NCI-H146 treated with DMSO at 0.1 percent for 48 hours (cell line): ENCODE data around the gene PPP1R15B.
"Not testable (repeated sequence)": the region's sequence is repeated elsewhere in the genome, so short reads cannot be mapped to it uniquely, and the experiment has no call there.

Experiments used
- DNase-seq: peaks from one replicate; lab custom pipeline; 2025; ENCODE audit not compliant: unreplicated experiment; lab: John Stamatoyannopoulos, UW

Gene PPP1R15B

DNA sequence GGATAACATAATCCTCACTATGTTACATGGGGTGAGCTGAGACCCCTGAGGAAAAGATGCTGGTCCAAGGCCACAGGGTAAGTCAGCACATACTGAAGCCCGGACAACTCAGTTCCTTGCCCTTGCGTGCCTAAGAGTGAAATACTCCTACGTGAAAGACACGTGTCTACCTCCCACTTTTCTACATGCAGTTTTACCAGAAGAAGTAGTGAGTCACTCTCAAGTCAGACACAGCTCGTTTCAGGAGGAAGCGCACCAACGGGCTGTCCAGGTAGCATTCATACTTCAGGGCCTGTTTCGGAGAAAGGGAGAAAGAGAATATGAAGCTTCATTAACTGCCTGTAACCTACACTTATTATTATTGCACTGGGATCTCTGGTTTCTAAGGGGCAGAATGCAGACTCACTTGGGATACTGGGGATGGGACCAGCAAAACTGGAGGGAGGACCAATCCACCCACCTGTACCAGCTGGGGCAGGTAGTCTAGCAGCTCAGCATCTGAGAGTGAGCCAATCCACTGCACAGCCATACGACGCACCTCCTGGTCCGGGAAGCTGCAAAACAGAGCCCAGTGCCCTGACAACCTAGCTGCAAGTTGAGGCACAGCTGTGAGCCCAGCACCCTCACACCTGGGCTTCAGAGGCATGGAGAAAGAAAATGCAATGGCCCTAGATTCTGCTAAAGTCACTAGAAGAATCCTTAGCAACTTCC is 32.4 kb upstream of the PPP1R15B start:
- DNase-seq = no peak

DNA sequence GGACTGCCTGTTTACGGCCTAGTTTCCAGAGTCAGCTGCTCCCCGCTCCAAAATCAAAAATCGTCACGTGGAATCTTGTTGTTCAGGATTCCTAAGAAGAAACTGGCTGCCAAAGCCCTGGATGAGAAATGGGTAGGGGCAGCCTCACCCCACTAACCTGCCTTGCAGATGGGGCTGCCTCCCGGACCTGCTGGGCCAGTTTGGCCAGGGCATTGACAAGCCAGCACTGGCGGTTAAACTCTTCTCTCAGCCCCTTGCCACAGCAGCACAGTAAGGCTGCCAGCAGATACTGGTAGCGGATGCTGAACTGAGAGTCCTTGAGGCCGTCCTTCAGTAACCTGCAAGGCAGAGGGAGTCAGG is 31.6 kb upstream of the PPP1R15B start:
- no peak for DNase-seq

DNA sequence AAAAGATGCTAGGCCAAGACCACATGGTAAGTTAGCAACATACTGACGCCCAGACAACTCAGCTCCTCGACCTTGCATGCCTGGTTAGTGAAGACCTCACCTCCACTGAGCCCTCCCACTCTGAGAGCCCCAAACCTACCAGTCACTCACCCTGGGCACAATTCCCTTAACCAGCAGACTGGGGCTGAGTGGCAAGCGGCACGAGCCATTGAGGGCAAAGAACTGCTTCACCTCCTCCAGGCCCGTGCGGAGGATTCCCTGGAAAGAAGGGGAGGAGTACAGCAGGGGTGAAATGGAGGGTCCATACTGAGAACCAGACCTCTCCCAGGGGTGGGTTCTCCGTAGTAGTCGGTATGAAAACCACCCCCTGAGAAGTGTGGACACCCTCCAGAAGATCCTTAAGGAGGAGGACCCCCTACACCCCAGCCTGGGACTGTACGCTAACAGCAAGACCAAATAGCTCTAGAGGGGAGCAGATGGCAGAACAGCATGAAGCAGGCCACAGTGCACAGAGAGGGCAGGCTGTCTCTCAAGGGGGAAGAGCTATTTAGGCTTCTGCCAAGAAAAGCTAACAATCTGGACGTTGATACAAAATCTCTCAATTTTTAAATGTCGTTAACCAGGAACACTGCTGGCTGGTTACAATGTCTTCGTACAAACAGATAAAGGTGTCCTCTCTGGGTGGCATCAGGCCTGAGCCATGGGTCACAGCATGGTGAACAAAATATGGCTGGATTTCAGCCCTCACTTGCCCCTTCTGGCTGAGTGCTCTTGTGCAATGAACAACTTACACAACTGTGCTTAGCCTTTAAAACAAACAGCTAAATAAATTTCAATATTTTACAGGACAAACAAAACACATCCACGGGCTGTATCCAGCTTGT is 31.0 kb upstream of the PPP1R15B start:
- no peak for DNase-seq

DNA sequence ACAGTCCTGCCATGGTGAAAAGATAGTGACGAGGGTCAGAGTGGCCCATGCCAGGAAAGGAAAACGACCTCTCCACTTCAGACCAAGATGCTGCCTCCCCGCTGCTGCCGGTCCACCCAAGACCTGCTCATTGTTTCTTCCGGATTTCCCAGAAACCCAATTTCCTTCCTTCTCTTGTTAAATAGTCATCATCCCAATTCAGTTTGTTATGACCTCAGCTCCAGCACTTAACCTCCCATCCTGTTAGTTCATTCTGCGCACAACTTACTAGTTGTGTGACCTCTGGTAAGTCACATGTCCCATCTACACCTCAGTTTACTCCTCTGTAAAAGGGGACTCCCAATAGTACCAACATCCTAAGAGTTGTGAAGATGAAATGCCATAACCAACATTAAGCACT is 29.9 kb upstream of the PPP1R15B start:
- no peak for DNase-seq

DNA sequence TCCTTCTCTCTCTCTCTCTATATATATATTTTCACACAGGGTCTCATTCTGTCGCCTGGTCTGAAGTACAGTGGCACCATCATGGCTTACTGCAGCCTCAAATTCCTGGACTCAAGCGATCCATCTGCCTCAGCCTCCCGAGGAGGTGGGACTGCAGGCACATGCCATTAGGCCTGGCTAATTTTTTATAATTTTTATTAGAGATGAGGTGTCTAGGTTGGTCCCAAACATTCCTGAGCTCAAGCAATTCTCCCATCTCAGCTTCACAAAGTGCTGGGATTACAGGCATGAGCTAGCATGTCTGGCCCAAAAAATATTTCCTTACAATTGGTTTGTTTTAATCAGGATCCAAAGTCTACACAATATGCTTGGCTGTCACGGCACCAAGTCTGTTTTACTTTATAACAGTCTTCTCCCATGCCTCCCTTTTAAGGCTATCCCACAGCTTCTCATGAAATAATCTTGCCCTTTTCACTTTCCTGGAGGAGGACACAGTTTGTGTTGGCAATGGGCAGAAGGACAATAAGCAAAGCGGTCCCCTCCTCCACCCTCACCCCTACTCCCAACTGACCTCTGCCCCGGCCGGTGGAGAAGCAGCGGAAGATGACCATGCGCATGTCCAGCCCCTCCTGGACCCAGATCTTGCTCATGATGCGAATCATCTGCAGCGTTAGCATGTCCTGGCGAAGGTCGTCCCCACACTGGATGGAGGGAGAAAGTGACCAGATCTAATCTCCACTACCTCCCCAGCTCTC is 28.2 kb upstream of the PPP1R15B start:
- DNase-seq = no peak

DNA sequence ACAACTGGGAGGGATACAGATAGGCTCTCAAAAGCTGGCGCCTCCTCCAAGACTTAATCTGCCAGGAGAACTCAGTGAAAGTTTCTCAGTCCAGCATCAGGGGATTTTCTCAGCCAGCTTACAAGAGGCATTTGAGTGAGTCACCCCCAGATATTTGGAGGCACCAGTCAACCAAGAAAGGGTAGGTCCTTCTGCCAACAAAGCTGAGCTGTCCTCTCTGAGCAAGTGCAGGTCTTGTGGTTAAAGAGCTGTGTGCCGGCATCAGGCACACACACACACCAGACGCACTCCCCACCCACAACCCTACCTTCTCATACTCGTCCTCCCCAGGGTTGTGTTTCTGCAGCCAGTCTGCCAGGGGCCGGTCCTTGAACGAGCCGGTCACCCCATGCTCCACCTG is 27.0 kb upstream of the PPP1R15B start:
- DNase-seq = no peak

DNA sequence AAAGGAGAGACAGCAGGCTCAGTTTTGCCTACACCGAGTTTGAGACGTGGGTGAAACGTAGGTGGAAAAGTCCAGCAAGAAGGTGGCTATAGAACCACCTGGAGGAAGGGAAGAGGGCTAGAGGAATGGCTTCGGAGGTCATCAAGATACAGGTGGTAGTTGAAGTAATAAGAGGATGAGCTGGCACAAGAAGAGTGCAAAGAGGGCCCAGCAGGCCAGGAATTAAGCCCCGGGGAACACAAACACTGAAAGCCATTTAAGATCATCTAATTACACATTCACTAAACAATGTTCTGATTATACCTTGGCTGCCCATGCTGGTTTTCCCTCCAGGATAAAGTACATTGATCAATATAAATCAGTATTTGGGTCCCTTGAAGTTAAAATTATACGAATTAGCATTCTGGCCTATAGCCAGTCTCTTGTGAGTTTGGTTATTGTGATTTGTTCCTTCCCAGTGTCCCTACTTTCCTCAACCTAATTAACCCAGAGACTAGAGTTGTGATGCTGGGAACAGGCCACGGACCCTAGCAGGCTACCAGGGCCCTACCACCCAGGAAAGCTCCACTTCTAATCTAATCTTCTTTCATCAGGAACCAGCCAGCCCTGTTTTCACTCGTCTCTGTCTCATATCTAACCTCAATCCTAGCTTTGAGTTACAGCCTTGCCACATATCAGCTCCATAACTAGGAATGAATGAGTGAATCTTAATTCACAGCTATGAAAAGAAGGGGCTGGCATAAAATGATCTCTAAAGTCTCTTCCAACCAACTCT is 26.4 kb upstream of the PPP1R15B start:
- peak; percentile 91 for DNase-seq

DNA sequence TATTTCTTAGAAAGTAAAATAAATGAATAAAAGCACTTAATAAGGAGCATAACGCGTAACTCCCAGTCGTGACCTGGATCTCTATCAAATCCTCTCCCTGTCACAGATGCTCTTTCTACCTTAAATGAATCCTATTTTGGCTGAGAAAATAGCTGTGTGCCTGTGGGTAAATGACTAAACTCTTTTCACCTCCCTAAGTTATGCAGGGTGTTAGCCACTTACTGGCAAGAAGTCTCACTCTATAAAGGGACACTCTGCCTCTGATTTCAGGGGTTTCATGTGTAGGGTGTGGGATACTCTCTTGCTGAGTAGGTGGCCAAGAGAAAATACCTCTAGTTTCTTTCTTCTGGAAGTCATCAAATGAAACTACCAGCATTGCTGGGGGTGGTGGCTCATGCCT is 24.3 kb upstream of the PPP1R15B start:
- DNase-seq = no peak

DNA sequence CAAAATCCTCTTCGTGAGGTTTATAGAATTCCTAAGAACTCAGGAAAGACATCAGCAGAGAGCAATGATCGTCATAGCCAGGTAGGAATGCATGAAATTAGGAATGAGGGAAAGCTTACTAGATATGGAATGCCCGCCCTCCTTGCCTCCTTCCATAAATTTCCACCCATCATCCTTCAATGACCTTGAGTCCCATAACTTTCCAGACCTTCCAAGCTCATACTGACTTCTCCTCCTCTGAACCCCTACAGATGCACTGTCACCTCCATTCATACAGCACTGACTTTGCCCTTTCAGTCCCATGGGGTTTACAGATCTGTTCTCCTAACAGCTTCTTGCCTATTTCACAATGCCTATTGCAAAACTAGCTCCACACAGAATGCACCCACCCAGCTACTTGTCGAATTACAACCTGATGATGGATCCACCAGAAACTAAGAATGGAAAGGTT is 23.8 kb upstream of the PPP1R15B start:
- no peak for DNase-seq

DNA sequence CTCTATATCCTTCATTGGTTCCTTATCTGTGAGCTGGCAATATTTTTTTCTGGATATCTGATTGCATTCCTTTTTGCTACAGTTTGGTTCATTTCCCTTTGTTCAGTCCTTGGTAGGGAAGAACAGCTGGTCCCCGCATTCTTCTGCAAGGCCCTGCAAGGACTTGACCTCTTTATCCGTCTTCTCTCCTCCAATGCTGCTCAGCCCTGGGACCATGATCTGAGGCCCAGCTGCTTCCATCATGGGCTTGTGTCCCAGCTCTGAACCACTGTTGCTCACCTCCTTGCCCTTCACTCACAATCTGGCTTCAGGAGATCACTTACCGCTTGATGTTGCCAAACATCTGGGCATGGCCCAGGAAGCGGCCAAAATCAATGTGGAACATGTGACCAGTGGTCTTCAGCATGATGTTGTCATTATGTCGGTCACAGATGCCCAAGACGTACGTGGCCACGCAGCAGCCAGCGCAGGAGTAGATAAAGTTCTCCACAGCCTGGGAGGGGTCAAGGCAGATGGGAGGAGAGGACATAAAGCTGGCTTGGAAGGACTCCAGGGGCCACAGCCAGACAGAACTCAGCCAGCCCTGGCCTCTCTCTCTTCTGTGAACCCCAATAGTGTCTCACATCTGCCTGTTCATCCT is 22.6 kb upstream of the PPP1R15B start:
- DNase-seq = no peak

DNA sequence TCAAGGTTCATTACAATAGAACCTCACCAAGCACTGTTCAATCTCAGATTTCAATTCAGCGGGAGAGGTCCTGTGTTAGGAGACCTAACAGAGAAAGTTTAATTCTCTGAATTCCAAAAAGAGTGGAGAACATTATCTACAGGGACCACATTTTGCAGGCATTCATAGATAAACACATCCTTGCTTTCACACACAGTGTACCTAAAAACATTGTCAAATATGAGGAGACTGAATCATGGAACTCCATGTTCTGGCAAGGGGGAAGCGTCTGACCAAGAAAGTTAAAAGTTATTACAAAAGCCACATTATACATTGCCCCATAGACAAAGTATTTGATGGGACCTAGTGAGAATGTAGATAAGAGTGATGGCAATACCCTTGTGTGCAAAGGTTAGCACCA is 21.1 kb upstream of the PPP1R15B start:
- no peak for DNase-seq

DNA sequence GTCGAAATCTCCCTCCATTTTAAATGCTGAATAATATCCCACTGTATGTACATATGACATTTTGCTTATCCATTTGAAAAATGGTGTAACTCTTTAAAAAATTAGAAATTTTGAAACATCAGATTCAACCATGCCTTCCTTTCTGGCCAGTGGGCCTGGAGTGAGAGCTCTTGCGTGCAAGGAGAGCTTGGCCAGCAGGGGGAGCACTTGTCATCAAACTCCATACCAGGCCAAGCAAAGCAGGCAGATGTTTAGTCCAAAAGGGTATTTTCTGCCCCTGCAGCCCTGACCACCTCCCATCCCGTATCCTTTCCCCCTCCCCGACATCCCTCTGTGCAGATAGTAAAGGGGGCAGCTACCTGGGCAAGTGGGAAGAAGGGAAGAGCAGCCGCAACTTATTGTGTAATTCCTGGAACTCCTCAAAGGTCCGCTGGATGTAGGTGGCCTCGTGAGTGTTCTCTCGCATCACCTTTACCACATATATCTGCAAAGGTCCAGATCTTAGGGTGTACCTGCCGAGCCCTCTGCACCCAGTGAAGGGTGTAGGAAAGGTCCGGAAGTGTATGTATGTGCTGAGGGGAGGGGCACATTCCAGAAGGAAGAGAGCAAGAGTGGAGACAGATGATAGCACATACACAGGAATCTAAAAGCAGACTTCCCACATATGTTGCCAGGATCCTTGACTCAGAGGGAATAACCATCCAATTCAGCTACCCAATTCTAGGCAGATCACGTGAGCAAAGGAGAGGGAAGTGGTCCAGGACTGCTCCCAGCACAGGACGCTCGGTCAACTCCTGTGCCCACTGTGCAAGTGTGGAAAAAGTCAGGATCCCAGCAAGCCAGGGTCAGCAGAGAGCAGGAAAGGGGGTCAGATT is 19.9 kb upstream of the PPP1R15B start:
- peak; percentile 15 for DNase-seq

DNA sequence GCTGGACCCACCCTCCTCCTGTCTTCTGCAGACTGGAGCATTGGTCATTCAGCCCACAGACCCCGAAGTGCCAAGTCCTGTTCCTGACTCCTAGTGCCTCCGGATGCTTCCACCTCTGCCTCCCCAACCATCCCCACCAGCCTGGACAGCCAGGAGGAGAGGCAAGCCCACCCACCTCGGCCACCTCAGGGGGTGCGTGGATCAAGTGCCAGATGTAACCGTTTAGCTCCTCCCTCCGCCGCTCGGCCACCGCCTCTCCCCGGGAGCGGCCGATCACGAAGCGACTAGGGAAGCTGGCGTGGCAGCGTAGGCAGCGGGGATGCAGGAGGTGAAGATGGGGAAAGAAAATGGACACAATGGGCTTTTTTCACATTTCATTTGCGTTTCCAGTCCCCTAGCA is 18.1 kb upstream of the PPP1R15B start:
- DNase-seq = no peak

DNA sequence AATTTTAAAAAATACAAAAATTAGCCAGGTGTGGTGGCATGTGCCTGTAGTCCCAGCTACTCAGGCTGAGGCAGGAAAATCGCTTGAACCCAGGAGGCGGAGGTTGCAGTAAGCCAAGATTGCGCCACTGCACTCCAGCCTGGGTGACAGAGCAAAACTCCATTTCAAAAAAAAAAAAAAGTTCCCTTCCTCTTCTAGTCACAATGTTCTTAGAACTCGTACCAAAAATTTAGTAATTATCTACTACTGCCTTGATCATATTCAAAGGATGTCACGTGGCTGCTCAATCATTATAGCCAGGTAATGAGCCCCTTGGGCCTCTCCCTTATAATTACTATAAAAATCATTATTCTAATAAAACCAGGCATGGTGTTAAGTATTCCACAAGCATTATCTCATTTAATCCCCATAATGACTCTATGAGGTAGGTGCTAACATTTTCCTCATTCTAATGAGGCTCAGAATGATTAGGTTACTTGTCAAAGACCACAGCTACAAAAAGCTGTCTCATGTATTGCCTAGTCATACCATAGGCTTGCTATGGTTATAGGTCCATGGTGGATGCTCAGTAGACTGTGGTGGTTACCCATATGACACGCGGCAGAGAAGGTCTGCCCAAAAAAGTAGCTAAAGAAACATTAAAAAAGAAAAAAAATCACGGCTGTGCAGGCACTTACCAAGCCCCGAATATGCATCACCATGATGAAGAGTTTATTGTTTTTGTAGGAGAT is 15.5 kb upstream of the PPP1R15B start:
- no peak for DNase-seq

DNA sequence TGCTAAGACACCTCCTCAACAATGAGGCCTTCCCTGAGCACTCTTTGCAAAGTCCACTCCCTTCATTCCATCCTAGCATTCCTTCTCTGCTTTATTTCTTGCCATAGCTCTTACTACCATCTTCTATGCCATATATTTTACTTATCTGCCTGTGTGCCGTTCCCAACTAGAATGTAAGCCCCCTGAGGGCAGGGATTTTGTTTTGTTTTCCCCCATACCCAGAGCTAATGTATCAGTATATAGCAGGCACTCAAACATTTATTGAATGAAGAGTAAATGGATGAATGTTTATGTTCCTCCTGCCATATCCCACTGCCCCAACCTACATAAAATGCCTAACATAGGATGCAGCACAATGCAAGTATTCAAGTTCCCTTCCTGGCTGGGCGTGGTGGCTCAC is 14.9 kb upstream of the PPP1R15B start:
- DNase-seq = no peak

DNA sequence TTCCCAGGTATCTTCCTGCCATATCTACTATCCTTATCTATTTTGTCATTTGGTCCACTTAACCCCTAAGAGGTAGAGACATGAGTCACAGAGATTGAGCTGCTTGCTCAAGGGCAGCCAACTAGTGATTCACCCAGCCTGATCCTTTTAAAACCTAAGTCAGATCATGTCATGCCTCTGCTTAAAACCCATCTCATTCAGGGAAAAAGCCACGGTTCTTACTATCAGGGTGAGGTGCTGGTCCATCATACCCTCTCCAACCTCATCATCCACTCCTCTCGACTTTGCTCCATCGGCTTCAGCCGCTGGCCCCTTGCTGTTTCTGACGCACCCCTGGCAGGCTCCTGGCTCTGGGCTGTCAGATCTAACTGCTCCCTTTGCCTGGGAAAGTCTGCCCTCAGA is 14.4 kb upstream of the PPP1R15B start:
- DNase-seq = no peak

DNA sequence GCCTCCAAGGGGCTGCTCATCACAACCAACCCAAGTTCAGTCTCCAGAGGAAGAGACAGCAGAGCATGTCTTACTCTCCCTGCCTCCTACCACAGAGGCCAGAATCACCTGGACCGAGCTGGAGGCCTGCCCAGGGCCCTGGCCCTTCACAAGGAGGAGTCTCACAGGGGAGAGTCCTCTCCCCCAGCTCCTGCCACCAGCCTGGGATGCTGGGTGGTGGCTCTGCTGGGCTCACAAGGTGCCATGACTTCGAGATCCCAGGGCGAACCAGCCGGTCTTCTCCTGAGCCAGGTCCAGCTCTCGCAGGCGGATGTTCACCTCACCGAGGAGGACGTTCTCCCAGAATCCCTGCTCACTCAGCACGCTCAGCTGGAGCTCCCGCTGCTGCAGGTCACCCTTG is 13.0 kb upstream of the PPP1R15B start:
- no peak for DNase-seq

DNA sequence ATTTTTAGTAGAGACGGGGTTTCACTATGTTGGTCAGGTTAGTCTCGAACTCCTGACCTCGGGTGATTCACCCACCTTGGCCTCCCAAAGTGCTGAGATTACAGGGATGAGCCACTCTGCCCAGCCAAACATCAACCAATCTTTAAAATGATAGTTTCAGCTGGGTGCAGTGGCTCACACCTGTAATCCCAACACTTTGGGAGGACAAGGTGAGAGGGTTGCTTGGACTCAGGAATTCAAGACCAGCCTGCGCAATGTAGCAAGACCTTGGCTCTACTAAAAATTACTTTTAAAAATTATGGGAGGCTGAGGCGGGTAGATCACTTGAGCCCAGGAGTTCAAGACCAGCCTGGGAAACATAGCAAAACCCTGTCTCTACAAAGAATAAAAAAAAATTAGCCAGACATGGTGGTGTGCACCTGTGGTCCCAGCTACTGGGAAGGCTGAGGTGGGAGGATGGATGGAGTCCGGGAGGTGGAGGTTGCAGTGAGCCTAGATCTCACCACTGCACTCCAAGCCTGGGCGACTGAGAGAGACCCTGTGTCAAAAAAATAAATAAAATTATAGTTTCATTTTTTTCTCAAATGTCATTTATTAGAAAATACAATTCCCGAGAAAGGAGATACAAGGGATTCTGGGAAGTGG is 10.6 kb upstream of the PPP1R15B start:
- DNase-seq = not testable (repeated sequence)
